Stimulated activated naive CD8-positive, alpha-beta T cell treated with anti-CD3 and anti-CD28 coated beads, Interleukin-15, Interleukin-2, amounts not matched to agents 100 U/mL and 50 U/mL, for 24 hours (primary cell): Measurements from ENCODE around the gene EHF.
"Not testable (repeated sequence)": the region's sequence is repeated elsewhere in the genome, so short reads cannot be mapped to it uniquely, and the experiment has no call there.

Experiments
- ATAC-seq: fragments of 150-1000 bp; cut with Tn5 transposase; one replicate; pipeline ENCODE4 v1.10.0; 2021
- DNase-seq: peaks from one replicate; pipeline ENCODE4 v3.0.0; 2021

EHF gene

GRCh38 chr11:34620820-34621792 is at the start of gene EHF:
EHF (plus strand) TSS chr11:34621093; CDS start chr11:34642631, 21,538 bp downstream.
- ATAC-seq (no peak), DNase-seq (no peak)

GRCh38 chr11:34573537-34573936 is 47.4 kb upstream of the EHF start:
- DNase-seq: no peak
- no peak for ATAC-seq

GRCh38 chr11:34575261-34575660 is 45.6 kb upstream of the EHF start:
- DNase-seq (no peak), ATAC-seq (no peak)

- ATAC-seq: no peak
- DNase-seq: no peak
These were observed 45.2 kb upstream of the EHF start for GRCh38 chr11:34575671-34576070.

- DNase-seq (no peak), ATAC-seq (no peak)
These were observed 44.6 kb upstream of the EHF start for GRCh38 chr11:34576331-34576730.

GRCh38 chr11:34583818-34584217 is 37.1 kb upstream of the EHF start:
- ATAC-seq (no peak), DNase-seq (no peak)

GRCh38 chr11:34585304-34585734 is 35.6 kb upstream of the EHF start:
- no peak for ATAC-seq
- DNase-seq: no peak

GRCh38 chr11:34585735-34586487 is 35.0 kb upstream of the EHF start:
- ATAC-seq: peak; percentile 23
- DNase-seq: no peak

GRCh38 chr11:34586488-34587281 is 34.2 kb upstream of the EHF start:
- ATAC-seq (no peak), DNase-seq (no peak)

- ATAC-seq (no peak), DNase-seq (no peak)
These were observed 33.6 kb upstream of the EHF start for GRCh38 chr11:34587282-34587677.

GRCh38 chr11:34588023-34588422 is 32.9 kb upstream of the EHF start:
- no peak for ATAC-seq

GRCh38 chr11:34588701-34589100 is 32.2 kb upstream of the EHF start:
- no peak for ATAC-seq
- no peak for DNase-seq

More at GRCh38 chr11:34588023-34588422, 32.9 kb upstream of the EHF start:
- DNase-seq: no peak

GRCh38 chr11:34589177-34589576 is 31.7 kb upstream of the EHF start:
- DNase-seq, ATAC-seq: not testable (repeated sequence)

- ATAC-seq: no peak
- no peak for DNase-seq
These were observed 27.8 kb upstream of the EHF start for GRCh38 chr11:34593085-34593484.

GRCh38 chr11:34594603-34595002 is 26.3 kb upstream of the EHF start:
- ATAC-seq: no peak
- DNase-seq: no peak

GRCh38 chr11:34595391-34595790 is 25.5 kb upstream of the EHF start:
- ATAC-seq (no peak), DNase-seq (no peak)

GRCh38 chr11:34595960-34596644 is 24.8 kb upstream of the EHF start:
- DNase-seq: no peak

GRCh38 chr11:34599406-34599945 is 21.4 kb upstream of the EHF start:
- DNase-seq (no peak), ATAC-seq (peak; percentile 34)

More at GRCh38 chr11:34595960-34596644, 24.8 kb upstream of the EHF start:
- ATAC-seq: no peak

- DNase-seq (no peak), ATAC-seq (peak; percentile 33)
These were observed 20.4 kb upstream of the EHF start for GRCh38 chr11:34600339-34601084.

- ATAC-seq (no peak), DNase-seq (no peak)
These were observed 19.8 kb upstream of the EHF start for GRCh38 chr11:34601085-34601444.

GRCh38 chr11:34601609-34602008 is 19.3 kb upstream of the EHF start:
- DNase-seq (no peak), ATAC-seq (no peak)
